Pericardium fibroblast (primary cell): ENCODE results near the gene STAB2. TPM values are rescaled to one million over a fixed set of nuclear protein-coding genes. Genes with fewer than 3 reads are reported as not detected.

Experiments used
- total RNA-seq: library from RNA; depleted of rRNA; stranded (reverse); fragments of >200 nt; gene quantifications from 2 replicates; pipeline ENCODE4 v1.2.3, GENCODE V29; 2015

Gene STAB2
- not detected in 2 replicates for total RNA-seq

DNA sequence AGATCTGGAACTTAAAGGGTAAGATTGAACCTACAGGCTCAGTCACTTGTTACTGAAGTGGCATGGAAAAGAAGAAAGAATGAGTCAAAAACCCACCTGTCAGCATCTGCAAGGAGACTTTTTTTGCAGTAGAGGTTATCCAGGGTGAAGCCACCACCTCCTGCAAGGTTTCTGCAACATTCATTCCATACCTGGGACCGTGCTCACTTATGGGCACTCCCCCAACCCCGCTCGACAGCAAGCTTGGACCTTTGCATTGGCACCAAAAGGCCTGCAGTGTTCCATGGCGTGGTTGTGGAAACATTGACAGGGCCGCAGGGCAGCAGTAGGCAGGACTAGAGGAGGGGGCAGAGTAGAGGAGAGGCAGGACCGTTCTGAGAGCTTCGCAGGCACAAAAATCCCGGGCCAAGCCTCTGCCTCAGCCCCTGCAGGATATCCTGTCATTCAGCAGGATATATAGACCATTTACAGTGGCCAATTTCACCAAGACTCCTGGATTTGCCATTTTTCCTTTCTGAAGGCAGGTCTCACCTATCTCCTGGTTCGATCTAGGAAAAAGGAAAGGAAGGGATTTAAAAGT, at the start of gene STAB2:
STAB2 (plus strand) TSS at position 483 of the 580 bp plus-strand sequence. CDS start 204 bp downstream, outside the sequence.

Other genes starting within 250 kb of the STAB2 start
- gene C12orf42, start 91.3 kb upstream of the STAB2 start, total RNA-seq, result not detected in 2 replicates